Liver (tissue), 3 donors: ENCODE results near the gene PUS10.
"Not testable (repeated sequence)": the region's sequence is repeated elsewhere in the genome, so short reads cannot be mapped to it uniquely, and the experiment has no call there.

ENCODE experiments used
- GABPA ChIP-seq, 2 donors: IDR thresholded peaks in 1 of 2; conservative IDR thresholded peaks in 1 of 2; 2 replicates each; pipeline ENCODE4 v1.6.1; 2016; ENCODE audit warnings: antibody characterized with exemption in 2 of 2, mild to moderate bottlenecking in 1 of 2, moderate library complexity in 1 of 2
- RAD21 ChIP-seq, 2 donors: IDR thresholded peaks; 2 replicates each; pipeline ENCODE4 v1.6.1; 2016; ENCODE audit warnings: antibody characterized with exemption in 2 of 2, mild to moderate bottlenecking in 2 of 2
- TF ChIP-seq, protein P1 (sequence below): IDR thresholded peaks from 2 replicates; pipeline ENCODE4 v1.6.1; 2016; ENCODE audit warnings: antibody characterized with exemption
- TF ChIP-seq, protein P2 (sequence below): fragments of 150-350 bp; IDR thresholded peaks from 2 replicates; pipeline ENCODE4 v1.5.1; 2017; ENCODE audit warnings: improper control_type of control experiment, low read depth, low read length; ENCODE audit not compliant: missing input control
- TF ChIP-seq, protein P3 (sequence below): IDR thresholded peaks from 2 replicates; pipeline ENCODE4 v1.6.1; 2016; ENCODE audit warnings: antibody characterized with exemption, mild to moderate bottlenecking
- TF ChIP-seq, protein P4 (sequence below): IDR thresholded peaks from 2 replicates; pipeline ENCODE4 v1.6.1; 2016; ENCODE audit warnings: antibody characterized with exemption
- donor health status: healthy.
- donor health status: healthy.

DNA sequence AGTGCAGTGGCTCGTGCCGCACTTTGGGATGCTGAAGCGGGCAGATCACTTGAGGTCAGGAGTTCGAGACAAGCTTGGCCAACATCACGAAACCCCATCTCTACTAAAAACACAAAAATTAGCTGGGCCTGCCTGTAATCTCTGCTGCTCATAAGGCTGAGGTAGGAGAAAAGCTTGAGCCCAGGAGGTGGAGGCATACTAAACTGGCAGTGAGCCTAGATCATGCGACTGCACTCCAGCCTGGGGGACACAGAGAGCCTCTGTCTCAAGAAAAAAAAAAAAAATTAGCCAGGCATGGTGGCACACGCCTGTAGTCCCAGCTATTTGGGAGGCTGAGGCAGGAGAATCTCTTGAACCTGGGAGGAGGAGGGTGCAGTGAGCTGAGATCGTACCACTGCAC lies 30.4 kb downstream of the PUS10 start:
- TF ChIP-seq, protein P1, sequence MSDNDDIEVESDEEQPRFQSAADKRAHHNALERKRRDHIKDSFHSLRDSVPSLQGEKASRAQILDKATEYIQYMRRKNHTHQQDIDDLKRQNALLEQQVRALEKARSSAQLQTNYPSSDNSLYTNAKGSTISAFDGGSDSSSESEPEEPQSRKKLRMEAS = not testable (repeated sequence)
- TF ChIP-seq, protein P2, sequence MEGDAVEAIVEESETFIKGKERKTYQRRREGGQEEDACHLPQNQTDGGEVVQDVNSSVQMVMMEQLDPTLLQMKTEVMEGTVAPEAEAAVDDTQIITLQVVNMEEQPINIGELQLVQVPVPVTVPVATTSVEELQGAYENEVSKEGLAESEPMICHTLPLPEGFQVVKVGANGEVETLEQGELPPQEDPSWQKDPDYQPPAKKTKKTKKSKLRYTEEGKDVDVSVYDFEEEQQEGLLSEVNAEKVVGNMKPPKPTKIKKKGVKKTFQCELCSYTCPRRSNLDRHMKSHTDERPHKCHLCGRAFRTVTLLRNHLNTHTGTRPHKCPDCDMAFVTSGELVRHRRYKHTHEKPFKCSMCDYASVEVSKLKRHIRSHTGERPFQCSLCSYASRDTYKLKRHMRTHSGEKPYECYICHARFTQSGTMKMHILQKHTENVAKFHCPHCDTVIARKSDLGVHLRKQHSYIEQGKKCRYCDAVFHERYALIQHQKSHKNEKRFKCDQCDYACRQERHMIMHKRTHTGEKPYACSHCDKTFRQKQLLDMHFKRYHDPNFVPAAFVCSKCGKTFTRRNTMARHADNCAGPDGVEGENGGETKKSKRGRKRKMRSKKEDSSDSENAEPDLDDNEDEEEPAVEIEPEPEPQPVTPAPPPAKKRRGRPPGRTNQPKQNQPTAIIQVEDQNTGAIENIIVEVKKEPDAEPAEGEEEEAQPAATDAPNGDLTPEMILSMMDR = not testable (repeated sequence)
- not testable (repeated sequence) for TF ChIP-seq GABPA (IDR thresholded peaks at IDR 0.05 in 1 of 2, conservative IDR thresholded peaks at IDR 0.05 in 1 of 2); RAD21 (IDR thresholded peaks at IDR 0.05)
- TF ChIP-seq, protein P3, sequence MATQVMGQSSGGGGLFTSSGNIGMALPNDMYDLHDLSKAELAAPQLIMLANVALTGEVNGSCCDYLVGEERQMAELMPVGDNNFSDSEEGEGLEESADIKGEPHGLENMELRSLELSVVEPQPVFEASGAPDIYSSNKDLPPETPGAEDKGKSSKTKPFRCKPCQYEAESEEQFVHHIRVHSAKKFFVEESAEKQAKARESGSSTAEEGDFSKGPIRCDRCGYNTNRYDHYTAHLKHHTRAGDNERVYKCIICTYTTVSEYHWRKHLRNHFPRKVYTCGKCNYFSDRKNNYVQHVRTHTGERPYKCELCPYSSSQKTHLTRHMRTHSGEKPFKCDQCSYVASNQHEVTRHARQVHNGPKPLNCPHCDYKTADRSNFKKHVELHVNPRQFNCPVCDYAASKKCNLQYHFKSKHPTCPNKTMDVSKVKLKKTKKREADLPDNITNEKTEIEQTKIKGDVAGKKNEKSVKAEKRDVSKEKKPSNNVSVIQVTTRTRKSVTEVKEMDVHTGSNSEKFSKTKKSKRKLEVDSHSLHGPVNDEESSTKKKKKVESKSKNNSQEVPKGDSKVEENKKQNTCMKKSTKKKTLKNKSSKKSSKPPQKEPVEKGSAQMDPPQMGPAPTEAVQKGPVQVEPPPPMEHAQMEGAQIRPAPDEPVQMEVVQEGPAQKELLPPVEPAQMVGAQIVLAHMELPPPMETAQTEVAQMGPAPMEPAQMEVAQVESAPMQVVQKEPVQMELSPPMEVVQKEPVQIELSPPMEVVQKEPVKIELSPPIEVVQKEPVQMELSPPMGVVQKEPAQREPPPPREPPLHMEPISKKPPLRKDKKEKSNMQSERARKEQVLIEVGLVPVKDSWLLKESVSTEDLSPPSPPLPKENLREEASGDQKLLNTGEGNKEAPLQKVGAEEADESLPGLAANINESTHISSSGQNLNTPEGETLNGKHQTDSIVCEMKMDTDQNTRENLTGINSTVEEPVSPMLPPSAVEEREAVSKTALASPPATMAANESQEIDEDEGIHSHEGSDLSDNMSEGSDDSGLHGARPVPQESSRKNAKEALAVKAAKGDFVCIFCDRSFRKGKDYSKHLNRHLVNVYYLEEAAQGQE = not testable (repeated sequence)
- TF ChIP-seq, protein P4, sequence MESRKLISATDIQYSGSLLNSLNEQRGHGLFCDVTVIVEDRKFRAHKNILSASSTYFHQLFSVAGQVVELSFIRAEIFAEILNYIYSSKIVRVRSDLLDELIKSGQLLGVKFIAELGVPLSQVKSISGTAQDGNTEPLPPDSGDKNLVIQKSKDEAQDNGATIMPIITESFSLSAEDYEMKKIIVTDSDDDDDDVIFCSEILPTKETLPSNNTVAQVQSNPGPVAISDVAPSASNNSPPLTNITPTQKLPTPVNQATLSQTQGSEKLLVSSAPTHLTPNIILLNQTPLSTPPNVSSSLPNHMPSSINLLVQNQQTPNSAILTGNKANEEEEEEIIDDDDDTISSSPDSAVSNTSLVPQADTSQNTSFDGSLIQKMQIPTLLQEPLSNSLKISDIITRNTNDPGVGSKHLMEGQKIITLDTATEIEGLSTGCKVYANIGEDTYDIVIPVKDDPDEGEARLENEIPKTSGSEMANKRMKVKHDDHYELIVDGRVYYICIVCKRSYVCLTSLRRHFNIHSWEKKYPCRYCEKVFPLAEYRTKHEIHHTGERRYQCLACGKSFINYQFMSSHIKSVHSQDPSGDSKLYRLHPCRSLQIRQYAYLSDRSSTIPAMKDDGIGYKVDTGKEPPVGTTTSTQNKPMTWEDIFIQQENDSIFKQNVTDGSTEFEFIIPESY = not testable (repeated sequence)
